H7 (cell line): Measurements from ENCODE around the gene SELENOS. TPM values are rescaled to one million over a fixed set of nuclear protein-coding genes. Genes with fewer than 3 reads are reported as not detected.
A peak's percentile ranks its signal among the peaks of the same experiment; 100 is the strongest.

Experiments used
- DNase-seq: peaks from one replicate; pipeline ENCODE4 v3.0.0; 2012
- H3K27me3 ChIP-seq: 2 replicates; pipeline ENCODE4 v1.6.0; 2011; ENCODE audit warnings: mild to moderate bottlenecking, low read length; ENCODE audit not compliant: control insufficient read depth, insufficient read depth
- H3K36me3 ChIP-seq: replicated peaks from 2 replicates; pipeline ENCODE4 v1.5.1; 2011; ENCODE audit warnings: low read length; ENCODE audit not compliant: control insufficient read depth, insufficient read depth
- H3K4me3 ChIP-seq: 2 replicates; pipeline ENCODE4 v1.5.1; 2011; ENCODE audit warnings: low read depth, mild to moderate bottlenecking, control low read depth, low read length, moderate library complexity; ENCODE audit not compliant: insufficient read depth
- total RNA-seq: library from RNA; depleted of rRNA; stranded (reverse); fragments of >200 nt; shearing (Covaris generic); gene quantifications from 2 replicates; pipeline ENCODE4 v1.2.3, GENCODE V29; 2014; rRNA removed

The SELENOS gene
- total RNA-seq, 1 experiment from 2014 or later = 52.2 TPM

GRCh38 chr15:101242160-101242998 is 34.9 kb downstream of the SELENOS start:
- Histone ChIP-seq H3K36me3 (peaks cover 4% of the 10 kb centered on the region), H3K27me3 (no peaks in the 10 kb centered on the region), H3K4me3 (no peak overlapping the region)
- DNase-seq = no peak

DNA sequence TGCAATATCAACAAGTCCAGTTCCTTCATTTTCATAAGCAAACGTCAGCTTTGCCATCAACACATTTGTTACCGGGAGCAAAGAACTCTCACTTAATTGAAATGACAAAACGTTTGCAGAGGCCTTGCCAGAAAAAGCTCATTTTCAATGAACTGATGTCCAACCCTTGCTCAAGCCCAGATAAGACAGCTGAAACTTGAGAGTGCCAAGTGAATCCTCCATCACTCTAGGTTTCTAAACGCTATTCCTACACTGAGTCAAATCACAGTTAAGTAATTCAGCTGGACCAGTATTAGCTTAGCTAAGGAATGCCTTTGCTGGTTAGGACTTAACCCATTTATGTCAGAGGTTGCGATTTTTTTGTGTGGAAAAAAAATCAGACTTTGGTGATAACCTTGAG is 36.9 kb downstream of the SELENOS start:
- H3K4me3 ChIP-seq = no peak overlapping the region
- no peak for DNase-seq
- H3K27me3 ChIP-seq = no peaks in the 10 kb centered on the region
- H3K36me3 ChIP-seq = peaks cover 6% of the 10 kb centered on the region

- Histone ChIP-seq H3K27me3 (no peaks in the 10 kb centered on the region), H3K4me3 (no peak overlapping the region), H3K36me3 (peaks cover 10% of the 10 kb centered on the region)
- DNase-seq = no peak
Measured at GRCh38 chr15:101239724-101240136, 37.6 kb downstream of the SELENOS start.

DNA sequence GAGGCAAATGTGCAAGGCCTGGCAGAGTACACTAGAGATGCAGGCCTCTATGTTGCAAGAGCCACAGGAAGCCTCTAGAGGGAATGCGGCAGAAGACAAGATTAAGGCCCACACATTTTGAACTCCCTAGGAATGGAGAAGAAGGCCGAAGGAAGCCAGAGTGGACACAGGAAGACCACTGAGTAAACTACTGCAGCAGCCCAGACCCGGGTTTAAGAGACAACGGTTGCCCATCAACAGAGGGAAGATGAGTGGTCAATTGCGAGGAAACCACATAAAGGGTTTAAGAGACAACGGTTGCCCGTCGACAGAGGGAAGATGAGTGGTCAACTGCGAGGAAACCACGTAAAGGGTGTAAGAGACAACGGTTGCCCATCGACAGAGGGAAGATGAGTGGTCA is 40.0 kb downstream of the SELENOS start:
- peaks cover 9% of the 10 kb centered on the region for H3K36me3 ChIP-seq
- DNase-seq = no peak
- no peak overlapping the region for H3K4me3 ChIP-seq
- no peaks in the 10 kb centered on the region for H3K27me3 ChIP-seq

GRCh38 chr15:101233651-101234280 is 43.5 kb downstream of the SELENOS start:
- no peak overlapping the region for H3K4me3 ChIP-seq

GRCh38 chr15:101232677-101233076 is 44.6 kb downstream of the SELENOS start:
- peaks cover 9% of the 10 kb centered on the region for H3K36me3 ChIP-seq
- peak; percentile 41 for DNase-seq
- no peak overlapping the region for H3K4me3 ChIP-seq
- no peaks in the 10 kb centered on the region for H3K27me3 ChIP-seq

More at GRCh38 chr15:101233651-101234280, 43.5 kb downstream of the SELENOS start:
- DNase-seq = no peak
- H3K36me3 ChIP-seq = peaks cover 9% of the 10 kb centered on the region
- H3K27me3 ChIP-seq = no peaks in the 10 kb centered on the region

- peaks cover 4% of the 10 kb centered on the region for H3K36me3 ChIP-seq
- H3K27me3 ChIP-seq = no peaks in the 10 kb centered on the region
- no peak overlapping the region for H3K4me3 ChIP-seq
- DNase-seq = no peak
Measured at GRCh38 chr15:101228313-101228712, 49.0 kb downstream of the SELENOS start.

DNA sequence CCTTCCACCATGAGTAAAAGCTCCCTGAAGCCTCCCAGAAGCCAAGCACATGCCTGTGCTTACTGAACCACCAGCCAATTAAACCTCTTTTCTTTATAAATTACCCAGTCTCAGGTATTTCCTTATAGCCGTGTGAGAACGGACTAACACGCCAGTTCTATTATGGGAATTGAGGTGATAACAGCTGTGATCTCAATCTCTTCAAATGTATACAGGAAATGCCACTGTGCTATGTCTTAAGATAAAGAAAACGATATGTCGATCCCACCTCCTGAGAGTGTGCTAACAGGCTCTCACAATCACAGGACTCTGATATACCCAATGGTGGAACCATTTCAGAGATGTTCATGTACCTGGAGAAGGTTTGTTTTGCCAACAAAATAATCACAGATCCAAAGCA is 51.6 kb downstream of the SELENOS start:
- Histone ChIP-seq H3K4me3 (no peak overlapping the region), H3K27me3 (no peaks in the 10 kb centered on the region), H3K36me3 (peaks cover 4% of the 10 kb centered on the region)
- no peak for DNase-seq

Other genes with a start within 250 kb of the SELENOS start
- 45.8 and 64.9 TPM in 2 replicates for gene CHSY1, start 25.4 kb downstream of the SELENOS start, total RNA-seq
- 32.3 and 35.5 TPM in 2 replicates for gene SNRPA1, start 17.8 kb upstream of the SELENOS start, total RNA-seq
- gene PCSK6, start 212.2 kb upstream of the SELENOS start, total RNA-seq = 3.9 and 4.7 TPM in 2 replicates